ENCODE data around the gene SP4.
"Not testable (repeated sequence)": the region's sequence is repeated elsewhere in the genome, so short reads cannot be mapped to it uniquely, and the experiment has no call there.

SP4 gene

DNA sequence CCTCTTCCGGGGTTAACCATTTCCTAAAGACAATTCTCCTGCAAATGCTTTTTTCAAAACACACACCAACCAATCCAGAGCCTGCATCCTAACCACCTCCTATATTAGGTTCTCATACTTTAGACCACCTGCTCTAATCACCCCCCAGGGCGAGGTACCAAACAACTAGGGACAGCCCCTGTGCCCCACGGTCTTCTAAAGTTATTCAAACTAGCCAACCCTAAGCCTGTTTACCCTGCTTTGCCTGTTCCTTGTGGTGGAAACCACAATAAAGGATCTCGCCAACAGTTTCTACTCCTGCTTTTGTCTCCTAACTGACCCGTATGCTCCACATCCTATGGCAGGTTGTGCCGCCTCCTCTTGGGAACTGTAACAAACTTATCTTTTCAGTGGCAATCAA is 21.1 kb downstream of the SP4 start:
- DNase-seq: no peak

DNA sequence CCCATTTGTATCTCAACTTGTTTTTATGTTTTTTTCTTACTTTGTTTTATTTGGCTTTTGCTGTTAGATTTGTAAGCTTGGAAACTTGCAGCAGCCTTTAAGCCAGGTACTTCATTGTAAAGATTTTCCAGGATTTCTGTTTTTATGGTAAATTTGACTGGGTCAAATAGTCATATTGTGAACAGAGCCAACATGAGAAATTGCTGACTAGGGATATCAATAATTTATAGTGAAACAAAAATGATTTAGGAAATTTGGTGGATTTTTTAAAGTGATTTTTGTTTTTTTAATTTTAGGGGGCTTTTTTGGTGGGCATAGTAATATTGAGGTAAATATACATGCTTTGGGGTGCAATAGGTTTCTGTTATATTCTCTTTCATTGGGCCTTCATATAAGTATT is 22.2 kb downstream of the SP4 start:
- no peak for DNase-seq

DNA sequence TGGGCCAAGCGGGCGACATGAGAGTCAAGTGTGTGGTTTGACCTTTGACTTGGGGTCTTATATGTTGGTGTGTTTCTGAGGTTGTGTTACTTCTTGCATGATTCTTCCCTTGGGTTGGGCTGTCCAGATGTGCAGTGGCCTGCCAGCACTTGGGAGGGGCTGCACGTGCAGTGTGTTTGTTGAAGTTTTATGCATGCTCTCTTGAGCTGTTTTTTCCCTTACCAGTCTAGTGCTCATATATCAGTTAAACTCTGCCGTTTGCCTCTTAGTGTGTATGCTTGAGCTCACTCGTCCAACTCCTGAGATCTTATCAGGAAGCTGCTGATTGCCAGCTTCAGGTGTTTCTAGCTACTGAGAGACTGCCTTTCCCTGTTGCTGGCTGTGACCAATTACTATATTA is 23.1 kb downstream of the SP4 start:
- no peak for DNase-seq

DNA sequence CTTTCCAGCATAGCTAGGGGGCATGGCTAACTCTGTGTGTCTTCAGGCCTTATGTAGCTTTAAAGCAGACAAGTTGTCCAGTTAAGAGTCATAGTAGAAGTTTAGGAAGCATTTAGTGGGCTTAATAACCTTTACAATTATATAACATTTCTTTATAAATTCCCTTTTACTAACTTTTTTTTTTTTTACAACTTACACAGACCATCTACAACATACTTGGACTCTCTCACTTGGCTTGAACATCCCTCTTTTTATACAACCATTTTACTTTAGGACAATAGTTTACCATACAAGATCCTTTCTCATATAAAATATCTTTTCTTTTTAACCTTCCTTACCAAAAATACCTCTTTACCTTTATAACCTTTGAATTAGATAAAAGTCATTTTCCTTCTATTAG is 26.3 kb downstream of the SP4 start:
- no peak for DNase-seq

DNA sequence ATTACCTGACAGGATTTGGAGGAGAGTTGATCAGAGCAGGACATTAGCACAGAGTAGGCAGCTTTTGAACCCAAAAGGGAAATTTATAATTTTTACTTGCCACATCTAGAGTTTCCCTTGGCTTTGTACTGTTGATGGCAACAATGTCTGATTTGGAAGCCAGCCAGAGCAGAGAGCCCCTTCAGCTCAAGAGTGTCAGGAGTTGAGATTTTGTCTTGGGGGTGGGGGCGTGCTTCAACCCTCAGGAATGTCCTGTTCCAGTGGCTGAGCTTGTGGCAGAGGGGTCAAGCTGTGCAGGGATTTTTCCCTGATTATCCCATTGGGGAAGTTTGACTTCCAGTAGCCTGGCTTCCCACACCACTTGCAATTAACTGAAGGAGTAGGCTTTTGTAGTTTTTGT is 27.0 kb downstream of the SP4 start:
- no peak for DNase-seq

DNA sequence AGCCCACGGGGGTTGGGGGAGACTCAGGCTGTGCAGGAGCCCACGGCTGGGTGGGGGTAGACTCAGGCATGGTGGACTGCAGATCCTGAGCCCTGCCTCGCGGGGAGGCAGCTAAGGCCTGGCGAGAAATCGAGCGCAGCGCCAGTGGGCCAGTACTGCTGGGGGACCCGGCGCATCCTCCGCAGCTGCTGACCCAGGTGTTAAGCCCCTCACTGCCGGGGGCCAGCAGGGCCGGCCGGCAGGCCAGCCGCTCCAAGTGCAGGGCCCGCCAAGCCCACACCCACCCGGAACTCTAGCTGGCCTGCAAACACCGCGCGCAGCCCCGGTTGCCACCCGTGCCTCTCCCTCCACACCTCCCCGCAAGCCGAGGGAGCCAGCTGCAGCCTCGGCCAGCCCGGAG is 33.4 kb downstream of the SP4 start:
- DNase-seq: no peak

DNA sequence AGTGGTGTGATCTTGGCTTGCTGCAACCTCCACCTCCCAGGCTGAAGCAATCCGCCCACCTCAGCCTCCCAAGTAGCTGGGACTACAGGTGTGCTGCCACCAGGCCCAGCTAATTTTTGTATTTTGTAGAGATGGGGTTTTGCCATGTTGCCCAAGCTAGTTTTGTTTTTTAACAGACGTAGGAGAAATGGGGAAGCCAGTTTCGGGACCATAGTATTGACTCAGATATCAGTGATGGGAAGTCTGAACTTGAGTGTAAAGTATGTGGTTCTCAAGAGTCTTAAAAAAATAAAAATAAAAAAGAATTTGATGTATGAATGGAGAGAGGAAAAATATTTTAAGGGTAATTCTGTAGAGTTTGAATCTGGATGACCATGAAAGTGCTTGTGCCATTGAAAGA is 34.2 kb downstream of the SP4 start:
- no peak for DNase-seq

DNA sequence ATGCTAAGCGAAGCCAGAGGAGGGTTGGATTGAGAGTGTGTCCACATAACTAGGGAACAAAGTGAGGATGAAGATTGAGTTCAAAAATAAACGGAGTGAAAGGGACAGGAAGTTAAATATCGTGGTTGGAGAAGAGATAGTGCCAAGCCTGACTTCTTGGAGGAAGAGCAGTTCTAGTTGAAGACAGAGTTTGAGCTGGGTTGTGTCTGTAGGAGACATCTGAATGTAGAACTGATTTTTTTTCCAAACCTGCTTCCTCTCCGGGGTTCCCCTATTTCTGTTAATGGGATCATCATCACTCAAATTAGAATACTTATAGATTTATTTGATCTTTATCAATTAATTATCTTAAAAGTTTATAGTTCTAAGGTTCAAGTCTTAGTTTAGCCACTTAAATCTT is 35.6 kb downstream of the SP4 start:
- no peak for DNase-seq

DNA sequence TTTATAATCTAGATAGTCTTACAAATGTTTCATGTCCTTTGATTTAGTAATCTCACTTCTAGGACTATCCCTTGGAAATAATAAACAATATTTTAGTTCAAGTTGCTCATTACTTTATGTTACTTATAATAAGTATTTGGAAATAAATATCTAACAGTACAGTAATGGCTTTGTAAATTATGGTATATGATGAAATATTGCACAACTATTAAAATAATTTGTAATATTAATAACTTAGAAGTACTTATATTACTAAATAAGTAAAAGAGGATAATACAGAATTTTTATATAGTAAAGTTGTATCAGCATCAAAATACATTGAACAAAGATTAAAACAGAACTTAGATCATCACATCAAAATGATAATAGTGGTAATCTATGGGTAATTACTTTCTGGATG is 41.1 kb downstream of the SP4 start:
- DNase-seq: no peak

DNA sequence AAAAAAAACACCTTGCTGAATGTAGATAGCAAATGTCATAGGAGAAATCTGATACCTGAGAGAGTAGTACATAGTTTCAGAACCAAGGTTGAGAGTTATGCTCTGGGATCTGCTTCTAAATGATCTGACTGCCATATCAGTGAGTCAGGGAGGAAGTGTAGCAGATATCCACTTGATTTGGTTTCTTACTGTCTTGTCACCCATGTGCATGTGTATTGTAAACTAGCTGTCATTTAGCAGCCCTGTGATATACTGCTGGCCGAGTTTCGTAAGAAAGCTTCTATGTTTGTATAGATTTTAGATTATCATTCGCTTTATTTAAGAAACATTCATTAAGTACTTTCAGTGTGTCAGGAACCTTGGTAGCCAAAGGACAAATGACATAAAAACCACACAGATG is 42.0 kb downstream of the SP4 start:
- no peak for DNase-seq

DNA sequence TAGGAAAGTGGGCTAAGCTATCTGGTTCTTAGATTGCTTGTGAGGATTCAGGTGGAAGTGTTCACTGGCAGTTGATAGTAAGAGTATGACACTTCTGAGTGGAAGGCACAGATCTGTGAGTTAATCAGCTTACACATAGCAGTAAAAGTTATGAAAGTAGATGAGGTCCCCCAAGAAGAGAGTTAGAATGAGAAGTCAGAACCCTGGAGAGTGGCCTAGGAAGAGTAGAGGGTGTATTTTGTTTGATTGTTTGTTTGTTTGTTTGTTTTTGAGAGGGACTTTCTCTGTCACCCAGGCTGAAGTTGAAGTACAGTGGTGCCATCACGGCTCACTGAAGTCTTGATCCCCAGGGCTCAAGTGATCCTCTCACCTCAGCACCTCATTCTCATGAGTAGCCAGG is 44.1 kb downstream of the SP4 start:
- no peak for DNase-seq

DNA sequence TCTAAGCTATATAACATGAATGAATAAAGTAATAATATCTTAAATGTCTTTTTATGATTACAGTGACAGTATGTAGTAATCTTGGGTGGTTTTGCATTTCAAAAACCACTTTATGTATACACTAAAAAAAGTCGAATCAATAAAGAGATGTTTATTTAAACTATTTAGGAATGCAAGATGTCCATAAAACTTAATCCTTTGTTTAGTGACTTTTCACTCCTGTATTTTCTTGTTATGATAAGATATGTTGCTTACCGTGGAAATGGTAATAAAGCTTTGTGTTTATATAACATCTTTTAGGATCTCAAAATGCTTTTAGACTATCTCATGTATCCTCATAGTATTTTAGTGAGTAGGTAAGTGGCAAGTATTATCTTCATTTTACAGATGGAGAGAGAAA is 48.5 kb downstream of the SP4 start:
- DNase-seq: no peak

DNA sequence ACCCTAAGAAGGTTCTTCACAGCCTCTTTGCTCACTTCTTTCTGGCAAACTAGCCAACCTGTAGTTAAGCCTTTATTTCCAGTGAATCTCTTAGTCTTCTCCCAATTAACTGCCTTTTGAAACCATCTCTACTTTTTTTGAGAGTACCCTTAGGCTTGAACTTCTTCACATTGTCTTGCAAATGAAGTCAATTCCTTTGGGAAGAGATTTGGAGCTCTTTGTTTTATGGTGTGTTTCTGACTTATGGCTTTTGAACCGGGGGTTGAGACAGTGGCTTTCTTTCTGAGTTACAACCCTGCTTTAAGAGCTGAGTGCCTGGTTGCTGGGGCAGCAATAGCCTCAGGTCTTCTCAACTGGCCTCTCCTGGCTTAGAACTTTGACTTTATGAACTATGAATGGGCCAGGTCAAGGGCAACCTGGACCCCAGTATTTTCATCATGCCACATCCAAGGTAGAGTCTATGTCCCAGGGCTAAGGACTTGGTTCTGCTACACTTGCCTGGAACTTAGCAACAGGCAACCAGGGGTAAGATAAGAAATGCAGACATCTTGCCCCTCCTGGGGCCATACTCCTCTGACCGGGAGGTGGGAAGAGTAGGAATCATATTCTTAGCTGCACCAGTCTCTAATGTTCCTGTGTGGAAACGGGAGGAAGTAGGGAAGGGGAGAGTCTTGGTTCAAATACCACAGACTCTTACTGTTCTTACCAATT is 53.0 kb downstream of the SP4 start:
- DNase-seq: no peak

DNA sequence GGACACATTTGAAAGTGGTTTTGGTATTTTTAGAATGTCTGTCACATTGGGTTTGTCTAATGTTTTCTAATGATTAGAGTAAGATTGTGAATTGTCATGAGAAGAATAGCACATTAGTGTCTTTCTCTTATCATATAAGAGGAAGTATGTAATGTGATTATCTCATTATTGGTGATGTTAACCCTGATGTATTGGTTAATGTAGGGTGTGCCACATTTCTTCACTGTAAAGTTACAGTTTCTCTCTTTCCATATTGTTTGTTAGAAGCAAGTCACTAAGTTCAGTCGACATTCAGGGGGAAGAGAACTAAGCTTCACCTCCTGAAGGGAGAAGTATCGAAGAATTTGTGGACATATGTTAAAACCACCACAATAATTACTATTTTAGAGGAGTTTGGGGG is 58.6 kb downstream of the SP4 start:
- DNase-seq: no peak

DNA sequence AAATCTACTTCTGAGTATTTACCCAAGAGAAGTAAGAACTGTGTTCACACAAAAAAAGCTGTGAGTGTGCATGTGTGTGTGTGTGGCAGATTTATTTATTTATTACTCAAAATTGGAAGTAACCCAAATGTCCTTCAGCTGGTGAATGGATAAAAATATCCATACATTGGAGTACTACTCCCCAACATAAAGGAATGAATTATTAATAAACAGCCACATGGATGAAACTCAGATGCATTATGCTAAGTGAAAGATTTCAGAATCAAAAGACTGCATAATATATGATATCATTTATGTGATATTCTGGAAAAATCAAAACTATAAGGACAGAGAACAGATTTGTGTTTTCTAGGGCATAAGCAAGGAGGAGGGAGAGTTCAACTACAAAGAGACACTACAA is 67.8 kb downstream of the SP4 start:
- DNase-seq: no peak

DNA sequence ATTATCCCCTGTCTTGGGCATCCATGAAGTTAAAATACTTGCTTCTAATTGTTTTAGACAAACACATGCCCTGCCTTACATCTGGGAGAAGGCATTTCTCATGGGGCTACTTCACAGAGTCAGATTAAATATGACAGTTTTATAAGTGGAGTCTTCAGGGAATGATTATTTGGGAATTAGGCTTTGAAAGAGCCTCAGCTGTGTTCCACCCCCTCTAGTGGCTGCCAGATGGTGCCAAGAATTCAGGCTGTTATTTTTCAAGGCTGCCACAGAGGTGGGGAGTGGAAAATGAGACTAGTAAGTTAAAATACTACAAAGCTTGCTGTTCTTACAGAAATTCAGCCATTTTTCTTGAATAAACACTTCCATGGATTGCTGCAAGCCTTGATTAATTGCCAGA is 69.2 kb downstream of the SP4 start:
- no peak for DNase-seq

DNA sequence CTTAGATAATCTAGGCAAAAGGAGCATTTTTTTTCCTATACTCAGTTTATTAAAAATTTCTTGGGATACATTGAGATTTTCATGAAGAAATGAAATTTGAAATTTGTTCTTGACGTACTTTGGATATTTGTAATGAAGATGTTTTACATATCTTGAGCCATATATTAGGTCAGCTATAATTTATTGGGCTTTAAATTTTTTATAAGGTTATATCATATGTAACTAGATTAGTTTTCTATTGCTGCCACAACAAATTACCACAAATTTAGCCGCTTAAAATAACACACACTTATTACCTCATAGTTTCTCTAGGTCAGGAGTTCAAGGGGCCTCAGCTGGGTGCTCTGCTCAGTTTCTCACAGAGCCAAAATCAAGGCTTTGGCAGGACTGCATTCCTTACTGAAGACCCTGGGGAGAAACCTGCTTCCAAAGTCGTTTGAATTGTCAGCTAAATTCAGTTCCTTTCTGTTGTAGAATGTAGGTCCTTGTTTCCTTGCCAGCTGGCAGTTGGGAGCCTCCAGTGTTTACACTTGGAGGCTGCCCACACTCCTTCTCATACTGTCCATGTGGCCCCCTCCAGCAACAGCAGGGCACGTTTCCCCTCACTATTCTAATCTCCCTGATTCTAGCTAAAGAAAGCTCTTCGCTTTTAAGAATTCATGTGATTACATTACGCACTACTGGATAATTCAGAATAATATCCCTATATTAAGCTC is 72.4 kb downstream of the SP4 start:
- DNase-seq: no peak

DNA sequence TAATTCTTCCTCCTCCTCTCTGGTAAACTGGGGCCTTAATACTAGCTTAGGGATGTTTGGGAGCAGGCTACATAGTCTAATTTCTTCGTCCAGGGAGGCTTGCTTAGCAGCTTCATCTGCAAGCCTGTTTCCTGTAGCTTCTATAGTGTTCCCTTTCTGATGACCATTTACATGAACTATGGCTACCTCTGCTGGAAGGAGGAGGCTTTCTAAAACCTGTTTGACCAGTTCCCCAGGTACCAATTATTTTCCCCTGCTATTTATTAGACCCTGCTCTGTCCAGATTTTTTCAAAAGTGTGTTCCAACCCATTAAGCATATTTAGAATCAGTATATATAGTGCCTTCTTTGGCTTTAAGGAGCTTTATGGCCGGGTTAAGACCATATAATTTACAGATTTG is 76.1 kb downstream of the SP4 start:
- no peak for DNase-seq

DNA sequence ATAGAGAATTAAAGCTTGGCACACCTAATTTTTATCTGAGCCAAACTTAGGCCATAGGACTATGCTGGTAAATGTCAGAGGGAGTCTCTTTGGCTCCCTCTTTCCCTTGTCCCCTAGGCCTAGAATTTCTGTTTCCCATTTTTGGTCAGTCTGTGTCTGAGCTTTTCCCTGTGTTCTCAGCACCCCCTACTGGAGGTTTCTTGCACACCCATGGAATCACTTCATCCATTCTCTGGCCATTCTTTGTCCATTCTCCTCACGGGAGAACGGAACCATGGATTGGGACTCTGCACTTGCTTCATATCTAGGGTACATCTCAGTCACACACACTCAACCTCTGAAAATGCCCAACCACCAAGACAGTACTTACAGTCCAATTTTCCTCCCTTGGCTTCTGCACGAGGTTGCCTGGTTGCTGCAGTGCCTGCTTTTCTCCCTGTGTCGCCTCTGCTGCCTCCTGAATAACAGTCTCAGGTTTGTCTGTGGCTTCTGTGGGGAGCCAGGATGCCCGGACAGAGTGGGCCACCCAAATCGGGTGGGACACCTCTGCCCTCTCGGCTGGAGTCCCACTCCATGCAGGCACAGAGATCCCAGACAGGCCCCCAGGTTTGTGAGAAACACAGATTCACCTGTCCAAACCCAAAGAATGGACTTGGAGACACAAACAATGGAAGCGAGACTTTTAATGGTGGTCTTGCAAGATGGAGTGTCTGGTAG is 79.9 kb downstream of the SP4 start:
- no peak for DNase-seq

DNA sequence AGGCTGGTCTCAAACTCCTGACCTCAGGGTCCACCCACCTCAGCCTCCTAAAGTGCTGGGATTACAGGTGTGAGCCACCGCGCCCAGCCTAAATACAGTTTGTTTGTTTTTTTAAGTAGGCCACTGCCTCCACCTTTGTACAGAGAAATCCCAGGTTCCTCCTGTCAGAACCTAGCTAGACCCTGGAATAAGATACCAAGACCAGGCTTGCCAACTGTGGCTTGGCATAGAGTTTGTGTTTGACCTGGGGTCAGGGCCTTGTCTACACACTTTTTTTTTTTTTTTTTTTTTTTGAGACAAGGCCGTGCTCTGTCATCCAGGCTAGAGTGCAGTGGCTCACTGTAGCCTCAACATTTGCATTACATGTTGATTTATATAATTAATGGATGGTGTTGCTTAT is 80.7 kb downstream of the SP4 start:
- no peak for DNase-seq

DNA sequence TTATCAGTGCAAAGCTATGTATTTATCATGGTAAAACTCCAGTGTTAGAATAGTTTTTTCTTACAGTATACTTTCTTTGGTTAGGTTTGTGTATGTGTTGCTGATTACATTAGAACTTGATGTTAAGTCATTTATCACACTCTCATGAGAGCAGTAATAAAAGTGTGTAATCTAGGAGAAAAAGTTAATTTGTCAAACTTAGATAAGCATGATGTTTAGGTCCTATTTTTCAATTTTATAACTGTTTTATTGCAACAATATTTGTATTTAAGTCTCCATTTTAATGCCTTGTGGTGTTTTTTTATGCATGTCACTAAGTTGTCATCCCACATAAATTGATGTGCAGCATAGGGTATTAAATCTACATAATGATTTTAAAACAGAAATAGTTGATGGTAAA is 86.2 kb downstream of the SP4 start:
- DNase-seq: no peak

DNA sequence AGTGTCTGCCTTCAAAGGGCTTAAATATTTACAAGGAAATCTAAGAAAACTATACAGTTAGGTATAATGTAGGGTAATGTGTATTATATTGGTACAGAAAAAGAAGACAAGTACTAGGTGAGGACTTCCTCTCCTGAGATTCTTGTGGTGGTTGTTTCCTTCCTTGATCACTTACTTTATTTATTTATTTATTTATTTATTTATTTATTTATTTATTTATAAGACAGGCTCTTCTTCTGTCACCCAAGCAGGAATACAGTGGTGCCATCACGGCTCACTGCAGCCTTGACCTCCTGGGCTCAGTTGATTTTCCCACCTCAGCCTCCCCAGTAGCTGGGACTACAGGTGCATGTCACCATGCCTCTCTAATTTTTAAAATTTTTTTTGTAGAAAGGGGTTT is 96.8 kb downstream of the SP4 start:
- DNase-seq: no peak

DNA sequence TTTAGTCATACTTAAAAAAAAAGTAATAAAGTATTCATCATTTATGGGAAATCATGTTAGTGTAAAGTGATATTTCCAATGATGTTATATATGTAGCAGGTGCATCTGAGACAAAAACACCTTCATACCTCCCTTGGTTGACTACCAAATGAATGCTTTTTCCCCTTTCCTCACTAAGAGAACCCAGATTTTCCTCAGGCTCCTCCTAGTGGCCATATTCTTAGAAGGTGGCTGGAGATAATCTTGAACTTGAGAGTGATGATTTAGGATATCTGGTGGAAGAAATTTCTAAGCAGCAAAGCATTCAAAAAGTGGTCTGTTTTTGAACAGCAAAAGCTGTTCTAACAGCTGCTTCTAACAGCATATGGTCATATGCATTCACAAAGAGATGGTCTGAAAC is 98.1 kb downstream of the SP4 start:
- no peak for DNase-seq

DNA sequence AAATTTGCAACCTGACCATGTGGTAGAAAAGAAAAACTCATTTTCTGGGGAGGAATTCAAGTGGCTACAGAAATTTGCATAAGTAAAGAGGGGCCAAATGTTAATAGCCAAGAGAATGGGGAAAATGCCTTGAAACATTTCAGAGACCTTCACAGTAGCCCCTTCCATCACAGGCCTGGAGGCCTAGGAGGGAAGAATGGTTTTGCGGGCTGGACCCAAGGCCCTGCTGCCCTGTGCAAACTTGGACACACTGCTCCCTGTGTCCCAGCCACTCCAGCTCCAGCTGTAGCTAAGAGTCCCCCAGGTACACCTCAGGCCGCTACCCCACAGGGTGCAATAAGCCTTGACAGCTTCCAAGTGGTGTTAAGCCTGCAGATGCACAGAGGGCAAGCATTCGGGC is 98.6 kb downstream of the SP4 start:
- DNase-seq: no peak

DNA sequence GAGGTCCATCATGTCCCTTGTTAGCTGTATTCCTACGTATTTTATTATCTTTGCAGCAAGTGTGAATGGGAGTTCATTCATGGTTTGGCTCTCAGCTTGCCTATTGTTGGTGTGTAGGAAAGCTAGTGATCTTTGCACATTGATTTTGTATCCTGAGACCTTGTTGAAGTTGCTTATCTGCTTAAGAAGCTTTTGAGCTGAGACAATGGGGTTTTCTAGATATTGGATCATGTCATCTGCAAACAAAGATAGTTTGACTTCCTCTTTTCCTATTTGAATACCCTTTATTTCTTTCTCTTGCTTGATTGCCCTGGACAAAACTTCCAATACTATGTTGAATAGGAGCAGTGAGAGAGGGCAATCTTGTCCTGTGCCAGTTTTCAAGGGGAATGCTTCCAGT is 104.6 kb downstream of the SP4 start:
- DNase-seq: not testable (repeated sequence)

Measured in NK-92 treated with Interleukin-12 subunit alpha and Interleukin-12 subunit beta, amount 100 ng/mL, for 24 hours (cell line).